Measurements from ENCODE around the gene FBN3.

Gene FBN3

GRCh38 chr19:8094336-8094735 lies 55.1 kb downstream of the FBN3 start:
- in situ Hi-C loops (cut with HindIII; ENCODE audit: low sequenced_read_pairs) = no loop called here

- in situ Hi-C loops (cut with HindIII; ENCODE audit: low sequenced_read_pairs) = no loop called here
Observed at GRCh38 chr19:8093740-8094139, 55.7 kb downstream of the FBN3 start.

GRCh38 chr19:8090950-8091349 lies 58.4 kb downstream of the FBN3 start:
- in situ Hi-C loops (cut with HindIII; ENCODE audit: low sequenced_read_pairs) = no loop called here

GRCh38 chr19:8089664-8090601 lies 59.5 kb downstream of the FBN3 start:
- in situ Hi-C loops (cut with HindIII; ENCODE audit: low sequenced_read_pairs) = no loop called here

GRCh38 chr19:8088752-8089663 lies 60.4 kb downstream of the FBN3 start:
- in situ Hi-C loops (cut with HindIII; ENCODE audit: low sequenced_read_pairs) = no loop called here

- in situ Hi-C loops (cut with HindIII; ENCODE audit: low sequenced_read_pairs) = no loop called here
Observed at GRCh38 chr19:8087876-8088275, 61.5 kb downstream of the FBN3 start.

- in situ Hi-C loops (cut with HindIII; ENCODE audit: low sequenced_read_pairs) = no loop called here
Observed at GRCh38 chr19:8086849-8087248, 62.5 kb downstream of the FBN3 start.

- in situ Hi-C loops (cut with HindIII; ENCODE audit: low sequenced_read_pairs) = no loop called here
Observed at GRCh38 chr19:8085598-8086408, 63.6 kb downstream of the FBN3 start.

GRCh38 chr19:8084152-8084551 lies 65.2 kb downstream of the FBN3 start:
- in situ Hi-C loops (cut with HindIII; ENCODE audit: low sequenced_read_pairs) = no loop called here

GRCh38 chr19:8083141-8083540 lies 66.3 kb downstream of the FBN3 start:
- in situ Hi-C loops (cut with HindIII; ENCODE audit: low sequenced_read_pairs) = no loop called here

GRCh38 chr19:8081569-8082550 lies 67.5 kb downstream of the FBN3 start:
- in situ Hi-C loops (cut with HindIII; ENCODE audit: low sequenced_read_pairs) = no loop called here

GRCh38 chr19:8080832-8081231 lies 68.6 kb downstream of the FBN3 start:
- in situ Hi-C loops (cut with HindIII; ENCODE audit: low sequenced_read_pairs) = no loop called here

- in situ Hi-C loops (cut with HindIII; ENCODE audit: low sequenced_read_pairs) = loop anchor here (5.0 kb wide), 1 partner anchor 53 kb away; no protein-coding TSS in a partner anchor
Observed at GRCh38 chr19:8079988-8080387, 69.4 kb downstream of the FBN3 start.

GRCh38 chr19:8075158-8076074 lies 74.0 kb downstream of the FBN3 start:
- in situ Hi-C loops (cut with HindIII; ENCODE audit: low sequenced_read_pairs) = loop anchor here (5.0 kb wide), 1 partner anchor 48 kb away; no protein-coding TSS in a partner anchor

GRCh38 chr19:8074501-8074900 lies 74.9 kb downstream of the FBN3 start:
- in situ Hi-C loops (cut with HindIII; ENCODE audit: low sequenced_read_pairs) = loop anchor here (5.0 kb wide), 2 partner anchors 33 to 77 kb away; no protein-coding TSS in a partner anchor

GRCh38 chr19:8071912-8072311 lies 77.5 kb downstream of the FBN3 start:
- in situ Hi-C loops (cut with HindIII; ENCODE audit: low sequenced_read_pairs) = loop anchor here (5.0 kb wide), 2 partner anchors 35 to 75 kb away; no protein-coding TSS in a partner anchor

GRCh38 chr19:8069096-8069973 lies 80.1 kb downstream of the FBN3 start:
- in situ Hi-C loops (cut with HindIII; ENCODE audit: low sequenced_read_pairs) = no loop called here
